ENCODE data around the gene MRPL20. TPM values are rescaled to one million over a fixed set of nuclear protein-coding genes. Genes with fewer than 3 reads are reported as not detected.

The MRPL20 gene
- total RNA-seq, 2 donors from 2014 or later, result 143 to 174 TPM

DNA sequence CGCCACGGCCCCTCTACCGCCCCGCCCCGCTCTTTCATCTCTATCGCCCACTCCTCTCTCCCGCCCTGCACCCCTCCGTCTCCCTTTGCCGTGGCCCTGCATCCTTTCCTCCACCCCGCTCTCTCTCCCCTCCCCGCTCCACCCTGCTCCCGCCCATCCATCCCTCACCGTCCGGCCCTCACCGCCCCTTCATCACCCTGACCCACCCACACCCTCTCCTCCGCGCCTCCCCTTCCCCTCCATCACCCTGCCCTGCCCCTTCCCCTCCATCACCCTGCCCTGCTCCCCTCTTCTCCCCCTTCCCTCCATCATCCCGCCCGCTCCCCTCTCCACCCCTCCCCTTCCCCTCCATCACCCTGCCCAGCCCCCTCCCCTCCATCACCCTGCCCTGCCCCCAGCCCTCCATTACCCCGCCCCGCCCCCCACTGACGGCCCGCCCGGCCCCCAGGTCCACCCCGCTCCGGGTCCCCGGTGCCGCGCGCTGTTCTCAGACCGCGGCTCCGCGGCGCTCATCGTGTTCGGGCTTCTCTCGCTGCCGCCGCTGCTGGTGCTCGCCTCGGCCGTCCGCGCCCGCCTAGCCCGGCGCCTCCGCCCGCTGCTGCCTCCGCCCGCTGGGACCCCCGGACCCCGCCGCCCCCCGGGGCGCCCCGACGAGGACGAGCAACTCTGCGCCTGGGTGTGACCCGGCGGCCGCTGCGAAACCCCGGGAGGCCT is 20.2 kb upstream of the MRPL20 start:
- H3K27me3 ChIP-seq (replicated peaks; ENCODE audit: insufficient read depth), result no peaks in the 10 kb centered on the region
- peak overlapping the region; percentile 37 to 53 for H3K4me3 ChIP-seq
- H3K4me1 ChIP-seq (replicated peaks), result peaks cover 21% of the 10 kb centered on the region
- no peaks in the 10 kb centered on the region for H3K9me3 ChIP-seq
- intact Hi-C loops (cut with DNase I), result no loop called here
- no peaks in the 10 kb centered on the region for H3K36me3 ChIP-seq
- DNase-seq (ENCODE audit: low spot score), result no peak
- H3K27ac ChIP-seq, result peak overlapping the region; percentile 57 to 73
- WGBS, result 18% methylated on average over 21 of the region's 66 CpGs
- TF ChIP-seq POLR2AphosphoS5 (IDR thresholded peaks at IDR 0.05) (no peak), POLR2A (IDR thresholded peaks at IDR 0.05) (no peak)
- TF ChIP-seq, protein P1, sequence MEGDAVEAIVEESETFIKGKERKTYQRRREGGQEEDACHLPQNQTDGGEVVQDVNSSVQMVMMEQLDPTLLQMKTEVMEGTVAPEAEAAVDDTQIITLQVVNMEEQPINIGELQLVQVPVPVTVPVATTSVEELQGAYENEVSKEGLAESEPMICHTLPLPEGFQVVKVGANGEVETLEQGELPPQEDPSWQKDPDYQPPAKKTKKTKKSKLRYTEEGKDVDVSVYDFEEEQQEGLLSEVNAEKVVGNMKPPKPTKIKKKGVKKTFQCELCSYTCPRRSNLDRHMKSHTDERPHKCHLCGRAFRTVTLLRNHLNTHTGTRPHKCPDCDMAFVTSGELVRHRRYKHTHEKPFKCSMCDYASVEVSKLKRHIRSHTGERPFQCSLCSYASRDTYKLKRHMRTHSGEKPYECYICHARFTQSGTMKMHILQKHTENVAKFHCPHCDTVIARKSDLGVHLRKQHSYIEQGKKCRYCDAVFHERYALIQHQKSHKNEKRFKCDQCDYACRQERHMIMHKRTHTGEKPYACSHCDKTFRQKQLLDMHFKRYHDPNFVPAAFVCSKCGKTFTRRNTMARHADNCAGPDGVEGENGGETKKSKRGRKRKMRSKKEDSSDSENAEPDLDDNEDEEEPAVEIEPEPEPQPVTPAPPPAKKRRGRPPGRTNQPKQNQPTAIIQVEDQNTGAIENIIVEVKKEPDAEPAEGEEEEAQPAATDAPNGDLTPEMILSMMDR (IDR thresholded peaks at IDR 0.05), result no peak

DNA sequence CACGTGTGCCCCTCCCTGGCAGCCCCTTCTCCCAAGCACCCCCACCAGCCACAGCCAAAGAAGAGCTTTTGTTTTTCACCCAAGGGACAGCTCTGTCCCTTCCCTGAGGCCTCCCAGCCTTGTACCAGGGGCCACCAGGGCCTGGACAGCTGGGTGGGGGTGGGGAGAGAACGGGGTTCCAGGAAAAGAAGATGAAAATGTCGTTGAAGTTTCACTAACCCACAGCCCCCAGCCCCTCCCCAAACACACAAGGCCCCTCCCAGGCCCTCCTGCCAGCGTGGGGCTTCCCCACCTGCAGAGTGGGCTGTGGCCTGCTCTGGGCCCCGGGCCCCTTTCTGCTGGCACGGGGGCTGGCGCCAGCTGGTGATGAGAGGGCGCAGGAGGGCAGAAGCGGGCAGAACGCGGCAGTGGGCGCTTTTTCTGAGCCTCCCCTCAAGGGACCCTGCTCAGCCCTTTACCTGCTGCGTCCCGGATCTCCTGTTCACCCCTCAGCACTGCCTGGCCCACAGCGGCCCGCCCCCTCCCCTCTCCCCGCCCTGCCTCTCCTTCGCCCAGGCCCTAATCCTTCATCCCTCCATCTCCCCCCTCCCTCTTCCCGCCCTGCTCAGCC is 19.5 kb upstream of the MRPL20 start:
- no peak for DNase-seq (ENCODE audit: low spot score)
- TF ChIP-seq POLR2A (IDR thresholded peaks at IDR 0.05) (no peak), POLR2AphosphoS5 (IDR thresholded peaks at IDR 0.05) (no peak)
- TF ChIP-seq, protein P1 (IDR thresholded peaks at IDR 0.05), result no peak
- H3K36me3 ChIP-seq, result no peaks in the 10 kb centered on the region
- no peaks in the 10 kb centered on the region for H3K27me3 ChIP-seq (replicated peaks; ENCODE audit: insufficient read depth)
- intact Hi-C loops (cut with DNase I), result no loop called here
- H3K4me1 ChIP-seq (replicated peaks), result peaks cover 14% of the 10 kb centered on the region
- no peaks in the 10 kb centered on the region for H3K9me3 ChIP-seq
- WGBS, result 41% methylated on average over 19 of the region's 19 CpGs
- no peak overlapping the region for H3K27ac ChIP-seq
- no peak overlapping the region for H3K4me3 ChIP-seq

DNA sequence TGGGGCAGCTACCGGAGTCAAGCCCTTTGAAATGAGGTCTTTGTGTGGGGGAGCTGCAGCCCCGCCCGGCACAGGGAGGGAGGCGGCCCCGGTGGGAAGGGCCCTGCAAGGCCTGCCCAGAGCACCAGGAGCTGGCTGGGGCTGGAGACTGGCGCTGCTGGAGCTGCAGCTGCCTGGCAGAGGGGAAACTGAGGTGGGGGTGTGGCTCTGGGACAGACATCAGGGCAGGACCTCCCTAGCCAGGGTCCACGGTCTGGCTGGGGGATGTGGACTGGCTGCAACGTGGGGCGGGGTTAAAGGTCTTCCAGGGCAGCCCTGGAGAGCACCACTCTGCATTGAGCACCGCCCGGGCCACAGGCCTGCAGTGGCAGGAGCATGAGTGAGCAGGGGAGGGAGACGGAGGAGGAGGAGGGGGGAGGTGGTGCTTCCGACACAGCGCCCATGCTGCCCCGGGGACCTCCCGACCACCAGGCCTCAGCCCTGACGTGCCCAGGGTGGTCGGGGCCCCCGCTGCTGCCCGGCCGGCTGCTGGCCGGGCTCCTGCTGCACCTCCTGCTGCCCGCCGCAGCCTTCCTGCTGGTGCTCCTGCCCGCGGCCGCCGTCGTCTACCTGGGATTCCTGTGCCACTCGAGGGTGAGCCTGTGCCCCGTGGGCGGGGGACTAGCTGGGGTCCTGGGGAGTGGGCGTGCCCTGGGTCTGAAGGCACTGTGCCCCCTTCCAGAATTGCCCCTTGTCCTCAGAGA is 18.8 kb upstream of the MRPL20 start:
- H3K36me3 ChIP-seq, result no peaks in the 10 kb centered on the region
- TF ChIP-seq POLR2A (IDR thresholded peaks at IDR 0.05) (no peak), POLR2AphosphoS5 (IDR thresholded peaks at IDR 0.05) (no peak)
- TF ChIP-seq, protein P1 (IDR thresholded peaks at IDR 0.05), result no peak
- intact Hi-C loops (cut with DNase I), result no loop called here
- H3K4me3 ChIP-seq, result no peak overlapping the region
- no peak for DNase-seq (ENCODE audit: low spot score)
- peaks cover 11% of the 10 kb centered on the region for H3K4me1 ChIP-seq (replicated peaks)
- no peak overlapping the region for H3K27ac ChIP-seq
- 51% methylated on average over 19 of the region's 33 CpGs for WGBS
- H3K9me3 ChIP-seq, result no peaks in the 10 kb centered on the region
- H3K27me3 ChIP-seq (replicated peaks; ENCODE audit: insufficient read depth), result no peaks in the 10 kb centered on the region

DNA sequence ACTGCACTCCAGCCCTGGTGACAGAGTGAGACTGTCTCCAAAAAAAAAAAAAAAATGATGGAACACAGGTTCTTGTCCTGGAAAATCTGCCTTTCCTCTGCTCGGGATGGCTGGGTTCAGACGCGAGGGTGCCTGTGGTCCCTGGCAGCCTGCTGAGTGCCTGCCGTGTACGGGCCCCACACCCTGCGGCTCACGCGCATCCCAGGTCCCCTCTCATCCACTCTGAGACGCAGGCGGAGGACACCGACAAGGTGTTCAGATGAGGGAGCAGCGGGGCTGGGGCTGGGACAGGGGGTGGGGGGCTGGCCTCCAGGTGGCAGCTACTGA is 18.3 kb upstream of the MRPL20 start:
- intact Hi-C loops (cut with DNase I), result no loop called here
- Histone ChIP-seq H3K27me3 (replicated peaks; ENCODE audit: insufficient read depth) (no peaks in the 10 kb centered on the region), H3K4me3 (no peak overlapping the region), H3K27ac (no peak overlapping the region), H3K9me3 (no peaks in the 10 kb centered on the region), H3K36me3 (no peaks in the 10 kb centered on the region), H3K4me1 (replicated peaks) (peaks cover 6% of the 10 kb centered on the region)
- DNase-seq (ENCODE audit: low spot score), result no peak
- 74% methylated on average over 12 of the region's 12 CpGs for WGBS
- no peak for TF ChIP-seq POLR2AphosphoS5 (IDR thresholded peaks at IDR 0.05)
- TF ChIP-seq, protein P1 (IDR thresholded peaks at IDR 0.05), result no peak
- TF ChIP-seq POLR2A (IDR thresholded peaks at IDR 0.05), result no peak
